Renal cortex interstitium (tissue), 11 donors: ENCODE measurements around the gene FHOD3. TPM values are rescaled to one million over a fixed set of nuclear protein-coding genes. Genes with fewer than 3 reads are reported as not detected.

Source experiments
- DNase-seq, 11 donors: peaks; one replicate each; pipeline ENCODE4 v3.0.0-alpha.2; 2013; ENCODE audit warnings: low read depth in 9 of 11, low spot score in 4 of 11; ENCODE audit errors: extremely low read depth in 1 of 11
- polyA plus RNA-seq, 3 donors: library from polyadenylated mRNA; unstranded; fragments of 120-200 nt; gene quantifications; one replicate each; pipeline ENCODE4 v1.2.1, GENCODE V29; 2013; ENCODE audit not compliant: insufficient read length in 3 of 3

FHOD3 gene
- polyA plus RNA-seq, 3 donors, result 35.3 to 48.8 (median 40.1) TPM

GRCh38 chr18:36613069-36613468 is 315.6 kb downstream of the FHOD3 start:
- no peak for DNase-seq

- no peak for DNase-seq
These were observed 316.3 kb downstream of the FHOD3 start for GRCh38 chr18:36613810-36614209.

- DNase-seq, result no peak
These were observed 323.3 kb downstream of the FHOD3 start for GRCh38 chr18:36620788-36621187.

GRCh38 chr18:36622610-36623009 is 325.1 kb downstream of the FHOD3 start:
- no peak for DNase-seq

- DNase-seq, result no peak
These were observed 325.6 kb downstream of the FHOD3 start for GRCh38 chr18:36623091-36623490.

GRCh38 chr18:36623681-36624190 is 326.2 kb downstream of the FHOD3 start:
- no peak for DNase-seq

- no peak for DNase-seq
These were observed 327.1 kb downstream of the FHOD3 start for GRCh38 chr18:36624451-36625167.

- no peak for DNase-seq
These were observed 327.9 kb downstream of the FHOD3 start for GRCh38 chr18:36625386-36625785.

- DNase-seq, result no peak
These were observed 330.1 kb downstream of the FHOD3 start for GRCh38 chr18:36627637-36628036.

GRCh38 chr18:36628435-36629137 is 331.1 kb downstream of the FHOD3 start:
- no peak for DNase-seq

- no peak for DNase-seq
These were observed 331.6 kb downstream of the FHOD3 start for GRCh38 chr18:36629138-36629530.

- DNase-seq, result no peak
These were observed 332.3 kb downstream of the FHOD3 start for GRCh38 chr18:36629836-36630235.

- DNase-seq, result no peak
These were observed 333.4 kb downstream of the FHOD3 start for GRCh38 chr18:36630917-36631316.

- DNase-seq, result no peak
These were observed 336.5 kb downstream of the FHOD3 start for GRCh38 chr18:36633961-36634412.

GRCh38 chr18:36634573-36635216 is 337.2 kb downstream of the FHOD3 start:
- DNase-seq, result no peak

GRCh38 chr18:36635414-36636096 is 338.0 kb downstream of the FHOD3 start:
- no peak for DNase-seq

- no peak for DNase-seq
These were observed 338.8 kb downstream of the FHOD3 start for GRCh38 chr18:36636237-36636817.

GRCh38 chr18:36638224-36638623 is 340.7 kb downstream of the FHOD3 start:
- DNase-seq, result no peak
